Progenitor cell of endocrine pancreas (in vitro differentiated cells): Measurements from ENCODE around the gene KCNAB2. TPM values are rescaled to one million over a fixed set of nuclear protein-coding genes. Genes with fewer than 3 reads are reported as not detected.

Experiments
- DNase-seq: peaks from one replicate; pipeline ENCODE4 v3.0.0; 2021; ENCODE audit warnings: low spot score; ENCODE audit not compliant: unreplicated experiment
- H3K27ac Mint-ChIP-seq: 2 replicates; pipeline ENCODE4 v1.8.0; 2021; ENCODE audit warnings: mild to moderate bottlenecking, moderate library complexity, mixed read lengths
- H3K27me3 Mint-ChIP-seq: 2 replicates; pipeline ENCODE4 v1.8.0; 2021; ENCODE audit warnings: mixed read lengths
- H3K36me3 Mint-ChIP-seq: 2 replicates; pipeline ENCODE4 v1.8.0; 2022; ENCODE audit warnings: mixed read lengths; ENCODE audit not compliant: insufficient read depth
- H3K4me1 Mint-ChIP-seq: 2 replicates; pipeline ENCODE4 v1.8.0; 2021; ENCODE audit warnings: low read depth, mixed read lengths
- H3K4me3 Mint-ChIP-seq: 2 replicates; pipeline ENCODE4 v1.8.0; 2021; ENCODE audit warnings: low read depth, mild to moderate bottlenecking, moderate library complexity, mixed read lengths
- H3K9me3 Mint-ChIP-seq: 2 replicates; pipeline ENCODE4 v1.8.0; 2021; ENCODE audit warnings: low read depth, mixed read lengths
- total RNA-seq: library from RNA; stranded (reverse); gene quantifications from 2 replicates; pipeline ENCODE4 v1.2.1, GENCODE V29; 2021
- TF ChIP-seq, protein P1 (sequence below): fragments of 200-600 bp; sonication (generic); IDR thresholded peaks from one replicate; pipeline ENCODE4 v1.5.0; 2021; ENCODE audit warnings: antibody characterized with exemption, mild to moderate bottlenecking; ENCODE audit not compliant: unreplicated experiment

KCNAB2 gene
- total RNA-seq, 1 donor from 2014 or later: 6.9 TPM

DNA sequence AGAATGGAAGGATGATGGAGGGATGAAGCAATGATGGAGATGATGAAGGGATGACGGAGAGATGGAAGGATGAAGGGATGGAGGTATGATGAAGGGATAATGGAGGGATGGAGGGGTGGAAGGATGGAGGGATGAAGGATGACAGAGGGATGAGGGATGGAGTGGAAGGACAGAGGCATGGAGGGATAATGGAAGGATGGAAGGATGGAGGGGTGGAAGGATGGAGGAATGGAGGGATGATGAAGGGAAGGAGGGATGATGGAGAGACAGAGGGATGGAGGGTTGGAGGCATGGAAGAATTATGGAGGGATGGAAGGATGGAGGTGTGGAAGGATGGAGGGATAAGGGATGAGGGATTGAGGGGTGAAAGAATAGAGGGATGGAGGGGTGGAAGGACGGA lies 62.8 kb downstream of the KCNAB2 start:
- TF ChIP-seq, protein P1, sequence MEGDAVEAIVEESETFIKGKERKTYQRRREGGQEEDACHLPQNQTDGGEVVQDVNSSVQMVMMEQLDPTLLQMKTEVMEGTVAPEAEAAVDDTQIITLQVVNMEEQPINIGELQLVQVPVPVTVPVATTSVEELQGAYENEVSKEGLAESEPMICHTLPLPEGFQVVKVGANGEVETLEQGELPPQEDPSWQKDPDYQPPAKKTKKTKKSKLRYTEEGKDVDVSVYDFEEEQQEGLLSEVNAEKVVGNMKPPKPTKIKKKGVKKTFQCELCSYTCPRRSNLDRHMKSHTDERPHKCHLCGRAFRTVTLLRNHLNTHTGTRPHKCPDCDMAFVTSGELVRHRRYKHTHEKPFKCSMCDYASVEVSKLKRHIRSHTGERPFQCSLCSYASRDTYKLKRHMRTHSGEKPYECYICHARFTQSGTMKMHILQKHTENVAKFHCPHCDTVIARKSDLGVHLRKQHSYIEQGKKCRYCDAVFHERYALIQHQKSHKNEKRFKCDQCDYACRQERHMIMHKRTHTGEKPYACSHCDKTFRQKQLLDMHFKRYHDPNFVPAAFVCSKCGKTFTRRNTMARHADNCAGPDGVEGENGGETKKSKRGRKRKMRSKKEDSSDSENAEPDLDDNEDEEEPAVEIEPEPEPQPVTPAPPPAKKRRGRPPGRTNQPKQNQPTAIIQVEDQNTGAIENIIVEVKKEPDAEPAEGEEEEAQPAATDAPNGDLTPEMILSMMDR: no peak
- H3K36me3 Mint-ChIP-seq: no peaks in the 10 kb centered on the region
- no peak overlapping the region for H3K27ac Mint-ChIP-seq
- DNase-seq: no peak
- H3K9me3 Mint-ChIP-seq: no peaks in the 10 kb centered on the region
- H3K4me3 Mint-ChIP-seq: no peak overlapping the region
- H3K27me3 Mint-ChIP-seq: peaks cover 19% of the 10 kb centered on the region
- H3K4me1 Mint-ChIP-seq: no peaks in the 10 kb centered on the region

DNA sequence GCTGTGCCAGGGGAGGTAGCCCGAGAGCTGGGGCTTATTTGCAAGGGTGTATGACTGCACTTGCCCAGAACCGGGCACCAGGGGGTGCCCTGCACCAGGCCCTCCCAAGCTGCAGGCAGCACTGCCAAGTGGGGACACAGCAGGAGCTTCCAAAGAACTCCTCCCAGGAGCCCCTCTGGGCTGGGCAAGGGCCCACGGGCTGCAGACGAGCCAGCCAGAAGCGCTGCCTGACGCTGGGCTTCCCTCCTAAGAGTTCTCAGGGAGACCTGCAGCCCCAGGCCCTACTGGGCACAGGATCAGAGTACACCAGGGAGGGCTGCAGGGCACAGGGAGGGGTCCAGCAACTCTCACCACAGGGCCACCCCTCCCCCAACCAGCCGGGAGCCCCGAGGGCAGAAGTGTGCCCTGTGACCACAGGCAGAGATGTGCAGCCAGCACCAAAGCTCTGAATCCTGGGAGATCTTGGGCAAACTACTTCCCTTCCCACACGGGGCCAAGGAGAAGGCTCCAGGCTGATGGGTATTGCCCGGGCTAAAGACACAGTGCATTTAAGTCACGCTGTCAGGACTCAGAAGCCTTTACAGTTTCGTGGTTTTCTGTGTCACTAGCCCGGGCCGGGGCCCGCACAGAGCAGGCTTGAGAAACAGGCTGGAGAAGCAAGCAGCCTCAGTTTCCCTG lies 63.4 kb downstream of the KCNAB2 start:
- no peak overlapping the region for H3K27ac Mint-ChIP-seq
- TF ChIP-seq, protein P1: peak; percentile 35
- no peaks in the 10 kb centered on the region for H3K4me1 Mint-ChIP-seq
- H3K4me3 Mint-ChIP-seq: no peak overlapping the region
- no peaks in the 10 kb centered on the region for H3K36me3 Mint-ChIP-seq
- no peak for DNase-seq
- H3K9me3 Mint-ChIP-seq: no peaks in the 10 kb centered on the region
- H3K27me3 Mint-ChIP-seq: peaks cover 19% of the 10 kb centered on the region

DNA sequence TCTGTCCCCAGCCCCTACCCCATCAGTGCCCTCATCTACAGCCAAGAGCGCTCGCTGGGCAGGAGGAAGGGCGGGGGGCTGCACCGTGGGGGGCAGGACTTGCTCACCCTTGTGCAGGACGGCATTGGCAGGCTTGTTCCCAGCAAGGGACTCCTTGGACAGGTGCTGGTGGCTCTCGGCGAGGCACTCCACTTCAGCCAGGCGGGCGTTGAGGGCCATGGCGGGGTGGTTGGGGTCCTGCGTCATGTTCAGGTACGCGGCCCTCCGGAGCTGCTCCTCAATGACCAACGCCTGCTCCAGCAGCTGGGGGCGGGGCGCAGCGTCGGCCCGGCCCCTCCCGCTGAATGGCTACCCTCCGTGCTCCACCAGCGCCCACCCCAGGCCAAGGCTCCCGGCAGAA lies 64.0 kb downstream of the KCNAB2 start:
- Mint-ChIP-seq H3K9me3 (no peaks in the 10 kb centered on the region), H3K4me1 (no peaks in the 10 kb centered on the region)

DNA sequence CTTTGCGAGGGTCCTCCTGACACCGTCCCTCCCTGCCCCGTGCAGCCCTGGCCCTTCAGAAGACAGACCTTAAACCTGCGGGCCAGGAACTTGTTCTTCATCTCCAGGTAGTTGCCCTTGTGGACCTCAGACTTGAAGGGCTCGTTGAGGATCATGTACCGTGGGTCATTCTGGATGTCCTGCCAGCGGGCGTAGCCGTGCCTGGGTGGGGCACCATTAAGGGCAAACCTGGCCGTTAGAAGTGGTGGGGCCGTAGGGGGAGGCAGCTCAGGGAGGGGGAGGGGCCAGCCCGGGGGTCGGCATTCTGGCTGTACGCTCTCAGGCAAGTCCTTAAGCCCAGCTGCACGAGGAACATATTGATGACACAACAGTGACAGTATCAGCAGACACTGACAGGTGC lies 64.6 kb downstream of the KCNAB2 start:
- Mint-ChIP-seq H3K4me1 (no peaks in the 10 kb centered on the region), H3K27ac (no peak overlapping the region), H3K9me3 (no peaks in the 10 kb centered on the region), H3K27me3 (peaks cover 16% of the 10 kb centered on the region), H3K36me3 (no peaks in the 10 kb centered on the region), H3K4me3 (no peak overlapping the region)
- TF ChIP-seq, protein P1: no peak
- DNase-seq: no peak

More for the DNA sequence above, 64.0 kb downstream of the KCNAB2 start:
- H3K27ac Mint-ChIP-seq: no peak overlapping the region
- no peak for DNase-seq
- H3K36me3 Mint-ChIP-seq: no peaks in the 10 kb centered on the region
- H3K4me3 Mint-ChIP-seq: no peak overlapping the region
- TF ChIP-seq, protein P1: no peak
- H3K27me3 Mint-ChIP-seq: peaks cover 19% of the 10 kb centered on the region

DNA sequence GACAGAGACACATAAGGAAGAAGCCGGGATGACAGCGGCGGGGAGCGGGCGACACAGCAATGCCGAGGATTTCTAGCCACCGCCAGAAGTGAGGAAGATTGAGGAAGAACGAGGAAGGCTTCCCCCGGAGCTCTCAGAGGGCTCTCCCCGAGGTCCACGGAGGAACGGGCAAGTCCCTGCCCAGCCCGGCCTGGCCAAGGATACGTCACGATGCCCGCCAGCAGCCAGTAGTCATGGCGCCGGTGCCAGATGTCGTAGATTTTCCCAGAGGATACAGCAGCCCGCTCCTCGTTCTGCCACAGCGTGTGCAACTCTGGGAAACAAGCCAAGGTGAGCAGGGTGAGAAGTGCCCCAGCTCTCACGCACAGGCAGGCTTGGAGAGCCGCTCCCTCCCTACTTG lies 65.9 kb downstream of the KCNAB2 start:
- TF ChIP-seq, protein P1: no peak
- Mint-ChIP-seq H3K4me1 (no peaks in the 10 kb centered on the region), H3K27ac (no peak overlapping the region), H3K27me3 (peaks cover 21% of the 10 kb centered on the region), H3K36me3 (no peaks in the 10 kb centered on the region), H3K9me3 (peaks cover 1% of the 10 kb centered on the region), H3K4me3 (no peak overlapping the region)
- DNase-seq: no peak
